ENCODE data around the gene HMGN1. TPM values are rescaled to one million over a fixed set of nuclear protein-coding genes. Genes with fewer than 3 reads are reported as not detected.
"Not testable (repeated sequence)": the region's sequence is repeated elsewhere in the genome, so short reads cannot be mapped to it uniquely, and the experiment has no call there.

HMGN1 gene
- total RNA-seq, 2 experiments from 2014 or later, result 415 to 416 TPM

GRCh38 chr21:39386194-39386593, 37.3 kb upstream of the HMGN1 start:
- intact Hi-C loops (cut with micrococcal nuclease), result loop anchor here (5.0 to 10.0 kb wide), 3 partner anchors 39 to 201 kb away; partner anchors contain the start of genes BRWD1, HMGN1 and PSMG1
- H3K36me3 Mint-ChIP-seq (ENCODE audit: low read depth), result no peaks in the 10 kb centered on the region
- peaks cover 40% of the 10 kb centered on the region for H3K4me1 Mint-ChIP-seq (ENCODE audit: low read depth)
- CTCF ChIA-PET, result no interaction called here
- peak overlapping the region; percentile 66 for H3K4me3 Mint-ChIP-seq
- H3K9me3 Mint-ChIP-seq, result no peaks in the 10 kb centered on the region
- no peaks in the 10 kb centered on the region for H3K27me3 Mint-ChIP-seq
- TF ChIP-seq, protein P1, sequence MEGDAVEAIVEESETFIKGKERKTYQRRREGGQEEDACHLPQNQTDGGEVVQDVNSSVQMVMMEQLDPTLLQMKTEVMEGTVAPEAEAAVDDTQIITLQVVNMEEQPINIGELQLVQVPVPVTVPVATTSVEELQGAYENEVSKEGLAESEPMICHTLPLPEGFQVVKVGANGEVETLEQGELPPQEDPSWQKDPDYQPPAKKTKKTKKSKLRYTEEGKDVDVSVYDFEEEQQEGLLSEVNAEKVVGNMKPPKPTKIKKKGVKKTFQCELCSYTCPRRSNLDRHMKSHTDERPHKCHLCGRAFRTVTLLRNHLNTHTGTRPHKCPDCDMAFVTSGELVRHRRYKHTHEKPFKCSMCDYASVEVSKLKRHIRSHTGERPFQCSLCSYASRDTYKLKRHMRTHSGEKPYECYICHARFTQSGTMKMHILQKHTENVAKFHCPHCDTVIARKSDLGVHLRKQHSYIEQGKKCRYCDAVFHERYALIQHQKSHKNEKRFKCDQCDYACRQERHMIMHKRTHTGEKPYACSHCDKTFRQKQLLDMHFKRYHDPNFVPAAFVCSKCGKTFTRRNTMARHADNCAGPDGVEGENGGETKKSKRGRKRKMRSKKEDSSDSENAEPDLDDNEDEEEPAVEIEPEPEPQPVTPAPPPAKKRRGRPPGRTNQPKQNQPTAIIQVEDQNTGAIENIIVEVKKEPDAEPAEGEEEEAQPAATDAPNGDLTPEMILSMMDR (IDR thresholded peaks at IDR 0.05), result no peak
- ATAC-seq, result no peak
- POLR2A ChIA-PET, result interaction anchor here (1.5 to 4.3 kb wide), 3 partner anchors 39 to 203 kb away, joined by 5 to 31 read pairs (median 6); partner anchors contain the start of genes BRWD1 and PSMG1
- peak overlapping the region; percentile 71 for H3K27ac Mint-ChIP-seq
- no peak for DNase-seq

DNA sequence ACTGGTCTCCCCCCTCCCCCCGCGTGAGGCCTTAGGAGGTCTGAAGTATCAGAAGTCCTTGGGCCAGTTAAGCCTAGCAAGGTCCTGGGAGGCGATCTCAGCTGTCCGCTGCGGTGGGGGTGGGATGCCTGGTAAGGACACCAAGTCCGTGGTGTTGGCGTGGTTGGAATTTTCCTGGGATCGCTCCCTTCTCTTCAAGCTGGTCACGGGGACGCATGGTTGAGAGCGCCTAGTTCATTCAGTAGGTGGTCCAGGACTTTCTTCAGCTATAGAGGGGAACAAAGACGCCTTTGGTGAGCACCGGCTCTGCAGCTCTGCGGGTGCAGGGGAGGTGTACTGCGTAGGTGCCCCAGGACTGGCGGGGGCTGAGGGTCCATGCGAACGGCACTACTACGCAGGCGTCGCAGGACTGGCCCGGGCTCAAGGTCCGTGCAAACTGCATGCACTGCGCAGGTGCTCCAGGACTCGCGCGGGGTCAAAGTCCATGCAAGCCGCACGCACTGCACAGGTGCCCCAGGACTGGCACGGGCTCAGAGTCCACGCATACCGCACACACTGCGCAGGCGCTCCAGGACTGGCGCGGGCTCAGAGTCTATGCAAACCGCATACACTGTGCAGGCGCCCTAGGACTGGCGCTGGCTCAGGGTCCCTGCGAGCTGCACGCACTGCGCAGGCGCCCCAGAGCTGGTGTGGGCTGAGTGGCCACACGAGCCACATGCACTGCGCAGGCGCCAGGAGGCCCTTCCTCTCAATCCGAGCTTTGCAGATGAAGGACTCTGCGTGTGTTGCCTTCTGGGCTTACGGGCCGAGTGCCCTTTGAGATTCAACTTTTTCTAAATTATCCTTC, 36.6 kb upstream of the HMGN1 start:
- Mint-ChIP-seq H3K9me3 (no peaks in the 10 kb centered on the region), H3K27ac (peak overlapping the region; percentile 78), H3K4me1 (ENCODE audit: low read depth) (peaks cover 43% of the 10 kb centered on the region), H3K4me3 (peak overlapping the region; percentile 66), H3K36me3 (ENCODE audit: low read depth) (no peaks in the 10 kb centered on the region), H3K27me3 (no peaks in the 10 kb centered on the region)
- POLR2A ChIA-PET, result interaction anchor here (0.6 to 4.3 kb wide), 6 partner anchors 19 to 202 kb away, joined by 3 to 31 read pairs (median 4); partner anchors contain the start of genes BRWD1 and PSMG1
- CTCF ChIA-PET, result no interaction called here
- peak; percentile 74 for DNase-seq
- TF ChIP-seq, protein P1 (IDR thresholded peaks at IDR 0.05), result no peak
- intact Hi-C loops (cut with micrococcal nuclease), result loop anchor here (5.0 to 10.0 kb wide), 3 partner anchors 38 to 201 kb away; partner anchors contain the start of genes BRWD1, HMGN1 and PSMG1
- ATAC-seq, result peak; percentile 66

DNA sequence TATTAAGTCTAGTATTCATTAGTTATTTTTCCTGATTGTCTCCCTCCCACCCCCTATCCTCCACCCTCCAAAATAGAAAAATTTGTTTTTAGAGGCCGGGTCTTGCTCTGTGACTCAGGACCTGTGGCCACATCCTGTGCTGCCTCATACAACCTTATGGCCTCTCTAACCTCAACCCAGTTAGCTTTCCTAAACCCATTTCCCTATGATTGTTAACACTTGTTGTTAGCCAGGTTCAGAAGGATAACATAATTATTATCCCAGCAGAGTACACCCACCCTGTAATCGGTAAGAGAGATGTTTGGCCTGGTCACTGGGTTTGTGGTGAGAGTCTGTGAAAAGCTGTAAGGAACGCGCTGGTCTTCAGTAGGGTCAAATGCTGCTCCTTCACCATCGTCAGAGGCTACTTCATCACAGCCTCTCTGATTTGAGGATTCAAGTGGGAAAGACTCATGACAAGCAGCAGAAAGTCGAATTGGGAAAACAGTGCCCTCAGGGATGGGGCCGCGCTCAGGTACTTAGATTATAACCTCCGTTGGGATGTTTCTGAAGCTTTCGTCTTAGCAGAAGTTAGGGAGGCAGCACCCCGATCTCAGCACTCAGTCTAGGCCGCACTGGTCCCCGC, 35.9 kb upstream of the HMGN1 start:
- H3K9me3 Mint-ChIP-seq, result no peaks in the 10 kb centered on the region
- ATAC-seq, result no peak
- TF ChIP-seq, protein P1 (IDR thresholded peaks at IDR 0.05), result no peak
- intact Hi-C loops (cut with micrococcal nuclease), result loop anchor here (5.0 to 10.0 kb wide), 3 partner anchors 37 to 200 kb away; partner anchors contain the start of genes BRWD1, HMGN1 and PSMG1
- H3K4me3 Mint-ChIP-seq, result no peak overlapping the region
- H3K27me3 Mint-ChIP-seq, result no peaks in the 10 kb centered on the region
- no peak for DNase-seq
- no peaks in the 10 kb centered on the region for H3K36me3 Mint-ChIP-seq (ENCODE audit: low read depth)
- CTCF ChIA-PET, result no interaction called here
- H3K27ac Mint-ChIP-seq, result peak overlapping the region; percentile 78
- peaks cover 45% of the 10 kb centered on the region for H3K4me1 Mint-ChIP-seq (ENCODE audit: low read depth)
- POLR2A ChIA-PET, result interaction anchor here (0.6 to 4.3 kb wide), 5 partner anchors 18 to 201 kb away, joined by 3 to 31 read pairs (median 4); partner anchors contain the start of genes BRWD1 and PSMG1

GRCh38 chr21:39382096-39382495, 33.2 kb upstream of the HMGN1 start:
- intact Hi-C loops (cut with micrococcal nuclease), result loop anchor here (10.0 kb wide), 1 partner anchor 197 kb away; the partner anchor contains the start of gene PSMG1
- CTCF ChIA-PET, result not testable (repeated sequence)

DNA sequence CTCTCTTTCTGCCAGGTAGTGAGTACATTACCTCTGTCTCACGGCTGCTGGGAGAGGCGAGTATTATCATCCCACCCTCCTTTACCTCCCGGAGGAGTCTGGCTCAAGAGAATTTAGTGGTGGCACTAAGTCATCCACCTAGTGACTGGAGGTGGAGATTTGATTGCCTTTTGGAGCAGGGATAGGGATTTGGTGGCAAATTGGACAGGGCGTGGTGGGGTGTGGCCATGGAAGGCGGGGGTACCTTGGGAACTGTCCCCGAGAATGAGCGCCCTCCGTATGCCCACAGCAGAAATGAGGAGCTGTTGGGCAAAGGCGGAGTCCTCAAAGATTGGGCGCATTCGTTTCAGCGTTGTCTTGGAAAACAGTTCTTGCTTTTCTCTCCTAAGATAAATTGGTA, 32.1 kb upstream of the HMGN1 start:
- TF ChIP-seq, protein P1 (IDR thresholded peaks at IDR 0.05), result no peak

More at GRCh38 chr21:39382096-39382495, 33.2 kb upstream of the HMGN1 start:
- not testable (repeated sequence) for H3K9me3 Mint-ChIP-seq; H3K4me3 Mint-ChIP-seq; ATAC-seq; H3K36me3 Mint-ChIP-seq (ENCODE audit: low read depth); H3K27ac Mint-ChIP-seq; H3K27me3 Mint-ChIP-seq; DNase-seq
- peaks cover 28% of the 10 kb centered on the region for H3K4me1 Mint-ChIP-seq (ENCODE audit: low read depth)
- POLR2A ChIA-PET, result interaction anchor here (4.0 kb wide), 1 partner anchor 33 kb away, joined by 21 read pairs; the partner anchor contains the start of gene HMGN1

More for the DNA sequence above, 32.1 kb upstream of the HMGN1 start:
- Mint-ChIP-seq H3K27me3 (peaks cover 1% of the 10 kb centered on the region), H3K4me1 (ENCODE audit: low read depth) (peaks cover 25% of the 10 kb centered on the region), H3K9me3 (no peaks in the 10 kb centered on the region), H3K27ac (peak overlapping the region; percentile 85), H3K36me3 (ENCODE audit: low read depth) (no peaks in the 10 kb centered on the region), H3K4me3 (peak overlapping the region; percentile 92)
- CTCF ChIA-PET, result no interaction called here
- ATAC-seq (no peak), DNase-seq (no peak)
- POLR2A ChIA-PET, result interaction anchor here (0.9 to 4.0 kb wide), 5 partner anchors 11 to 197 kb away, joined by 3 to 21 read pairs (median 3); partner anchors contain the start of gene HMGN1
- intact Hi-C loops (cut with micrococcal nuclease), result loop anchor here (10.0 kb wide), 1 partner anchor 196 kb away; the partner anchor contains the start of gene PSMG1

All from activated CD8-positive, alpha-beta T cell treated with anti-CD3 and anti-CD28 coated beads for 36 hours (primary cell).